ENCODE results near the gene CTNNAL1. TPM values are rescaled to one million over a fixed set of nuclear protein-coding genes. Genes with fewer than 3 reads are reported as not detected.

The CTNNAL1 gene
- total RNA-seq, 1 donor from 2014 or later = 44.9 TPM

GRCh38 chr9:108894225-108894997, 118.9 kb downstream of the CTNNAL1 start:
- DNase-seq (ENCODE audit: extremely low read depth, low read depth, low spot score) = no peak

Other genes starting within 250 kb of the CTNNAL1 start
- not detected in 2 replicates for gene ACTL7B, start 157.5 kb downstream of the CTNNAL1 start, total RNA-seq
- gene ACTL7A, start 151.2 kb downstream of the CTNNAL1 start, total RNA-seq = not detected in 2 replicates
- gene ELP1, start 79.4 kb downstream of the CTNNAL1 start, total RNA-seq = 18.2 and 21.1 TPM in 2 replicates
- 7.7 and 14.3 TPM in 2 replicates for gene ABITRAM, start 79.1 kb downstream of the CTNNAL1 start, total RNA-seq
- 34.5 and 36.9 TPM in 2 replicates for gene TMEM245, start 106.4 kb upstream of the CTNNAL1 start, total RNA-seq
- 0.10 and 0.35 TPM in 2 replicates for gene FRRS1L, start 153.8 kb upstream of the CTNNAL1 start, total RNA-seq

Data from glomerular endothelial cell (primary cell).